IMR-90 (cell line): ENCODE measurements around the gene OPCML. TPM values are rescaled to one million over a fixed set of nuclear protein-coding genes. Genes with fewer than 3 reads are reported as not detected.

Source experiments
- ATAC-seq: fragments of 200-7000 bp; cut with Tn5 transposase; 2 replicates; pipeline ENCODE4 v1.9.1; 2020; ENCODE audit warnings: low read depth, mild to moderate bottlenecking, moderate library complexity
- BruUV-seq: library from RNA; stranded (reverse); fragments of 400-500 nt; replicated peaks from 2 replicates; lab custom pipeline; 2021; lab: Mats Ljungman, UMichigan
- CTCF ChIA-PET: fragments of 300-600 bp; formaldehyde crosslinking; extraction: SDS; loops from one replicate; lab custom pipeline; 2021; ENCODE audit warnings: antibody characterized with exemption; lab: Yijun Ruan, JAX
- POLR2A ChIA-PET: fragments of 300-600 bp; sonication (Branson Sonifier 250); formaldehyde crosslinking; loops from one replicate; lab custom pipeline; 2022; ENCODE audit warnings: antibody characterized with exemption; ENCODE audit not compliant: unreplicated experiment; lab: Charles Lee
- DNase-seq: peaks from one replicate; pipeline ENCODE4 v3.0.0; 2013
- H2AFZ ChIP-seq: replicated peaks from 2 replicates; pipeline ENCODE3; 2013; ENCODE audit warnings: low read length, mild to moderate bottlenecking; ENCODE audit not compliant: poor library complexity
- H2AK5ac ChIP-seq: 2 replicates; pipeline ENCODE4 v1.6.1; 2013; ENCODE audit warnings: low read depth, low read length, inconsistent platforms
- H2AK9ac ChIP-seq: replicated peaks from 2 replicates; pipeline ENCODE3; 2013; ENCODE audit warnings: mild to moderate bottlenecking, low read depth, low read length, moderate library complexity; ENCODE audit not compliant: poor library complexity
- H2BK120ac ChIP-seq: 2 replicates; pipeline ENCODE4 v1.6.1; 2013; ENCODE audit warnings: low read depth, low read length, inconsistent platforms
- H2BK15ac ChIP-seq: 3 replicates; pipeline ENCODE4 v1.6.1; 2013; ENCODE audit warnings: low read depth, low read length, inconsistent platforms
- H2BK20ac ChIP-seq: 2 replicates; pipeline ENCODE4 v1.6.1; 2013; ENCODE audit warnings: low read depth, mild to moderate bottlenecking, inconsistent platforms, low read length, moderate library complexity
- H2BK5ac ChIP-seq: 2 replicates; pipeline ENCODE4 v1.6.1; 2013; ENCODE audit warnings: mild to moderate bottlenecking, low read depth, low read length, inconsistent platforms; ENCODE audit not compliant: poor library complexity, severe bottlenecking
- H3K14ac ChIP-seq: replicated peaks from 2 replicates; pipeline ENCODE4 v1.6.1; 2013; ENCODE audit warnings: low read depth, low read length, inconsistent platforms
- H3K18ac ChIP-seq: 2 replicates; pipeline ENCODE4 v1.6.1; 2013; ENCODE audit warnings: low read depth, low read length, control low read depth
- H3K23ac ChIP-seq: 2 replicates; pipeline ENCODE4 v1.6.1; 2013; ENCODE audit warnings: low read depth, low read length, inconsistent platforms
- H3K27ac ChIP-seq: 2 replicates; pipeline ENCODE4 v1.5.1; 2013; ENCODE audit warnings: mild to moderate bottlenecking, control low read depth, low read length; ENCODE audit not compliant: insufficient read depth
- H3K27me3 ChIP-seq: 2 replicates; pipeline ENCODE4 v1.6.1; 2013; ENCODE audit warnings: low read length; ENCODE audit not compliant: control insufficient read depth, insufficient read depth
- H3K36me3 ChIP-seq: 2 replicates; pipeline ENCODE4 v1.6.1; 2013; ENCODE audit warnings: low read length, mixed read lengths; ENCODE audit not compliant: control insufficient read depth, insufficient read depth
- H3K4ac ChIP-seq: 2 replicates; pipeline ENCODE4 v1.6.1; 2013; ENCODE audit warnings: low read depth, low read length, inconsistent platforms
- H3K4me1 ChIP-seq: 2 replicates; pipeline ENCODE4 v1.6.1; 2013; ENCODE audit warnings: low read length, mixed read lengths; ENCODE audit not compliant: control insufficient read depth, insufficient read depth
- H3K4me2 ChIP-seq: 2 replicates; pipeline ENCODE4 v1.6.1; 2013; ENCODE audit warnings: low read depth, mild to moderate bottlenecking, control low read depth, low read length, moderate library complexity
- H3K4me3 ChIP-seq: 2 replicates; pipeline ENCODE4 v1.5.1; 2013; ENCODE audit warnings: low read depth, mild to moderate bottlenecking, control low read depth, low read length, moderate library complexity; ENCODE audit not compliant: insufficient read depth
- H3K56ac ChIP-seq: 2 replicates; pipeline ENCODE4 v1.6.1; 2013; ENCODE audit warnings: low read length, inconsistent platforms; ENCODE audit not compliant: insufficient read depth; ENCODE audit errors: extremely low read depth
- H3K79me1 ChIP-seq, 2 experiments: 2 replicates each; pipeline ENCODE4 v1.6.1; 2013; ENCODE audit warnings: low read length in 2 of 2, inconsistent platforms in 1 of 2, low read depth in 1 of 2
- H3K9ac ChIP-seq: 2 replicates; pipeline ENCODE4 v1.6.1; 2013; ENCODE audit warnings: low read depth, low read length, control low read depth
- H3K9me1 ChIP-seq: 2 replicates; pipeline ENCODE4 v1.6.1; 2013; ENCODE audit warnings: low read length, inconsistent platforms; ENCODE audit not compliant: insufficient read depth
- H3K9me3 ChIP-seq: 2 replicates; pipeline ENCODE4 v1.6.1; 2013; ENCODE audit warnings: low read length; ENCODE audit not compliant: control insufficient read depth, insufficient read depth
- H4K20me1 ChIP-seq: 2 replicates; pipeline ENCODE4 v1.6.1; 2013; ENCODE audit warnings: low read length, inconsistent platforms; ENCODE audit not compliant: insufficient read depth
- H4K5ac ChIP-seq: 2 replicates; pipeline ENCODE4 v1.6.1; 2013; ENCODE audit warnings: mild to moderate bottlenecking, low read depth, low read length, control low read depth
- H4K8ac ChIP-seq, 2 experiments: 2 replicates each; pipeline ENCODE4 v1.6.1; 2013; ENCODE audit warnings: low read depth in 2 of 2, low read length in 2 of 2, control low read depth in 1 of 2, inconsistent platforms in 1 of 2
- H4K91ac ChIP-seq: 2 replicates; pipeline ENCODE4 v1.6.1; 2013; ENCODE audit warnings: low read depth, low read length, inconsistent platforms; ENCODE audit not compliant: insufficient read depth
- BHLHE40 ChIP-seq: fragments of 150-350 bp; IDR thresholded peaks from 2 replicates; pipeline ENCODE4 v1.6.1; 2016; ENCODE audit warnings: mild to moderate bottlenecking, low read depth, low read length
- CEBPB ChIP-seq: IDR thresholded peaks from 2 replicates; pipeline ENCODE4 v1.6.1; 2012; ENCODE audit warnings: low read depth, low read length, improper control_type of control experiment
- CHD1 ChIP-seq: IDR thresholded peaks from 2 replicates; pipeline ENCODE4 v1.6.1; 2012; ENCODE audit warnings: low read depth, low read length, improper control_type of control experiment
- CTCF ChIP-seq: conservative IDR thresholded peaks from 2 replicates; pipeline ENCODE4 v1.5.1; 2012; ENCODE audit warnings: mild to moderate bottlenecking, low read depth, low read length, improper control_type of control experiment
- FOS ChIP-seq: fragments of 150-350 bp; IDR thresholded peaks from 2 replicates; pipeline ENCODE4 v1.6.1; 2016; ENCODE audit warnings: low read depth, low read length
- MAFK ChIP-seq: IDR thresholded peaks from 2 replicates; pipeline ENCODE4 v1.6.1; 2012; ENCODE audit warnings: low read depth, low read length, improper control_type of control experiment
- MAZ ChIP-seq: IDR thresholded peaks from 2 replicates; pipeline ENCODE4 v1.6.1; 2012; ENCODE audit warnings: low read depth, mild to moderate bottlenecking, low read length, improper control_type of control experiment, moderate library complexity, borderline replicate concordance
- MXI1 ChIP-seq: IDR thresholded peaks from 2 replicates; pipeline ENCODE4 v1.6.1; 2012; ENCODE audit warnings: low read depth, mild to moderate bottlenecking, low read length, moderate library complexity, borderline replicate concordance
- NFE2L2 ChIP-seq: fragments of 150-350 bp; IDR thresholded peaks from 2 replicates; pipeline ENCODE4 v1.6.1; 2016; ENCODE audit warnings: low read depth, mild to moderate bottlenecking, low read length
- POLR2A ChIP-seq: IDR thresholded peaks from 2 replicates; pipeline ENCODE4 v1.6.1; 2012; ENCODE audit warnings: mild to moderate bottlenecking, low read depth, low read length
- RAD21 ChIP-seq: IDR thresholded peaks from 2 replicates; pipeline ENCODE4 v1.6.1; 2012; ENCODE audit warnings: low read length, improper control_type of control experiment
- RCOR1 ChIP-seq: IDR thresholded peaks from 2 replicates; pipeline ENCODE4 v1.6.1; 2012; ENCODE audit warnings: mild to moderate bottlenecking, low read length, improper control_type of control experiment; ENCODE audit not compliant: insufficient replicate concordance
- RFX5 ChIP-seq: IDR thresholded peaks from 2 replicates; pipeline ENCODE4 v1.8.0; 2012; ENCODE audit warnings: low read depth, mild to moderate bottlenecking, low read length, moderate library complexity
- SMC3 ChIP-seq: fragments of 150-350 bp; IDR thresholded peaks from 2 replicates; pipeline ENCODE4 v1.6.1; 2016; ENCODE audit warnings: low read depth, mild to moderate bottlenecking, antibody characterized with exemption, low read length, moderate library complexity
- USF2 ChIP-seq: fragments of 150-350 bp; IDR thresholded peaks from 2 replicates; pipeline ENCODE4 v1.6.1; 2017; ENCODE audit warnings: mild to moderate bottlenecking, antibody characterized with exemption, low read length, low read depth
- WGBS, 2 experiments: methylation state at CpG; one replicate each; pipeline versions ENCODE4 v1.1.5 to v1.1.7; 2013; ENCODE audit warnings: missing lambda C conversion rate in 2 of 2; ENCODE audit not compliant: insufficient read length in 1 of 2; ENCODE audit errors: extremely low coverage in 2 of 2; 5-methylcytosine and 5-hydroxymethylcytosine counted together
- dilution Hi-C: fragments of 300-500 bp; cut with HindIII; formaldehyde crosslinking; loops from one replicate; pipeline ENCODE4 v1.14.3; 2018; ENCODE audit warnings: low sequenced_read_pairs; ENCODE audit not compliant: unreplicated experiment
- in situ Hi-C: fragments of 300-500 bp; cut with MboI; formaldehyde crosslinking; loops from 3 replicates; pipeline ENCODE4 v1.14.3; 2019; ENCODE audit warnings: low sequenced_read_pairs, inconsistent platforms, mixed read lengths
- intact Hi-C: fragments of 100-400 bp; cut with micrococcal nuclease; formaldehyde crosslinking; loops from 2 replicates; pipeline ENCODE4 v1.10.0; 2022
- polyA plus RNA-seq, 3 experiments: library from polyadenylated mRNA; depleted of rRNA; stranded (reverse); fragments of >200 nt; gene quantifications; 2 replicates each; pipeline ENCODE4 v1.2.3, GENCODE V29; 2012; ENCODE audit warnings: low replicate concordance in 1 of 3
- total RNA-seq: library from RNA; depleted of rRNA; stranded (reverse); fragments of >200 nt; gene quantifications from 2 replicates; pipeline ENCODE4 v1.2.3, GENCODE V29; 2012
- TF ChIP-seq, protein P1 (sequence below): fragments of 150-350 bp; IDR thresholded peaks from 2 replicates; pipeline ENCODE4 v1.6.1; 2016; ENCODE audit warnings: low read depth, mild to moderate bottlenecking, low read length, moderate library complexity, borderline replicate concordance

Gene OPCML
- total and polyA plus RNA-seq, 2 of the 4 experiments (the other 2 are of a cell fraction), result under 0.01 to 2.6 TPM

- Histone ChIP-seq H3K4me1 (no peaks in the 10 kb centered on the region), H3K27ac (no peak overlapping the region), H3K14ac (no peak overlapping the region), H3K4me2 (no peak overlapping the region), H3K36me3 (no peaks in the 10 kb centered on the region), H3K4me3 (no peak overlapping the region), H3K9ac (no peak overlapping the region), H2AK9ac (no peak overlapping the region), H2AFZ (no peak overlapping the region), H2BK20ac (no peak overlapping the region), H3K9me3 (no peaks in the 10 kb centered on the region), H2BK5ac (no peak overlapping the region), H4K20me1 (no peaks in the 10 kb centered on the region), H2BK15ac (no peak overlapping the region), H2AK5ac (no peak overlapping the region), H2BK120ac (no peak overlapping the region), H4K91ac (no peak overlapping the region), H3K79me1 (no peaks in the 10 kb centered on the region), H3K4ac (no peak overlapping the region), H3K56ac (no peak overlapping the region), H3K23ac (no peak overlapping the region), H4K8ac (no peak overlapping the region), H3K9me1 (no peaks in the 10 kb centered on the region), H4K5ac (no peak overlapping the region), H3K18ac (no peak overlapping the region), H3K27me3 (0 out of 2 replicates have a peak, but pooled peaks cover 1% of the 10 kb centered on the region)
- no CpG with 5 or more reads among the region's 6 CpGs for WGBS, 2 experiments
- in situ Hi-C loops (no loop called here), intact Hi-C loops (no loop called here), dilution Hi-C loops (no loop called here)
- no TSS peak for BruUV-seq
- ATAC-seq (no peak), DNase-seq (no peak)
- ChIA-PET POLR2A (no interaction called here), CTCF (no interaction called here)
- TF ChIP-seq BHLHE40, result no peak
- TF ChIP-seq, protein P1, sequence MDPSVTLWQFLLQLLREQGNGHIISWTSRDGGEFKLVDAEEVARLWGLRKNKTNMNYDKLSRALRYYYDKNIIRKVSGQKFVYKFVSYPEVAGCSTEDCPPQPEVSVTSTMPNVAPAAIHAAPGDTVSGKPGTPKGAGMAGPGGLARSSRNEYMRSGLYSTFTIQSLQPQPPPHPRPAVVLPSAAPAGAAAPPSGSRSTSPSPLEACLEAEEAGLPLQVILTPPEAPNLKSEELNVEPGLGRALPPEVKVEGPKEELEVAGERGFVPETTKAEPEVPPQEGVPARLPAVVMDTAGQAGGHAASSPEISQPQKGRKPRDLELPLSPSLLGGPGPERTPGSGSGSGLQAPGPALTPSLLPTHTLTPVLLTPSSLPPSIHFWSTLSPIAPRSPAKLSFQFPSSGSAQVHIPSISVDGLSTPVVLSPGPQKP, result no peak
- TF ChIP-seq MAZ, result no peak
- TF ChIP-seq RAD21, result no peak
- TF ChIP-seq NFE2L2, result no peak
- TF ChIP-seq POLR2A, result no peak
- no peak for TF ChIP-seq CEBPB
- TF ChIP-seq USF2, result no peak
- TF ChIP-seq CHD1, result no peak
- TF ChIP-seq MAFK, result no peak
- no peak for TF ChIP-seq SMC3
- TF ChIP-seq RFX5, result no peak
- TF ChIP-seq FOS, result no peak
- TF ChIP-seq RCOR1, result no peak
- TF ChIP-seq MXI1, result no peak
- TF ChIP-seq CTCF, result no peak
These were observed 1104.7 kb downstream of the OPCML start for GRCh38 chr11:132427611-132428010.
